Anterior cingulate cortex (tissue), 58 donors: ENCODE data around the gene FAM149B1.
A peak's percentile ranks its signal among the peaks of the same experiment; 100 is the strongest.

Experiments
- DNase-seq, 58 donors: peaks; one replicate each; lab custom pipeline; 2025; lab: John Stamatoyannopoulos, UW

The FAM149B1 gene

DNA sequence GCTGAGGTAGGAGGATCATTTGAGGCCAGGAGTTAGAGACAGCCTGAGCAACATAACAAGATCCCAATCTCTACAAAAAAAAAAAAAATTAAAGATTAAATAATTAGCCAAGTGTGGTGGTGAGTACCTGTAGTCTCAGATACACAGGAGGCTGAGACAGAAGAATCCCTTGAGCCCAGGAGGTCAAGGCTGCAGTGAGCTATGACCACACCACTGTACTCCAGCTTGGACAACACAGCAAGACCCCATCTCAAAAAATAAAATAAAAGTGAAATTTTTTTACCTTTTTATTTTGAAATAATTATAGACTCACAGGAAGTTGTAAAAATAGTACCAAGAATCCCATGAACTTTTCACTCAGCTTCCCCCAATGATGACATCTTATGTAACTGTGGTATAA, 4.9 kb downstream of the FAM149B1 start:
- no peak for DNase-seq

DNA sequence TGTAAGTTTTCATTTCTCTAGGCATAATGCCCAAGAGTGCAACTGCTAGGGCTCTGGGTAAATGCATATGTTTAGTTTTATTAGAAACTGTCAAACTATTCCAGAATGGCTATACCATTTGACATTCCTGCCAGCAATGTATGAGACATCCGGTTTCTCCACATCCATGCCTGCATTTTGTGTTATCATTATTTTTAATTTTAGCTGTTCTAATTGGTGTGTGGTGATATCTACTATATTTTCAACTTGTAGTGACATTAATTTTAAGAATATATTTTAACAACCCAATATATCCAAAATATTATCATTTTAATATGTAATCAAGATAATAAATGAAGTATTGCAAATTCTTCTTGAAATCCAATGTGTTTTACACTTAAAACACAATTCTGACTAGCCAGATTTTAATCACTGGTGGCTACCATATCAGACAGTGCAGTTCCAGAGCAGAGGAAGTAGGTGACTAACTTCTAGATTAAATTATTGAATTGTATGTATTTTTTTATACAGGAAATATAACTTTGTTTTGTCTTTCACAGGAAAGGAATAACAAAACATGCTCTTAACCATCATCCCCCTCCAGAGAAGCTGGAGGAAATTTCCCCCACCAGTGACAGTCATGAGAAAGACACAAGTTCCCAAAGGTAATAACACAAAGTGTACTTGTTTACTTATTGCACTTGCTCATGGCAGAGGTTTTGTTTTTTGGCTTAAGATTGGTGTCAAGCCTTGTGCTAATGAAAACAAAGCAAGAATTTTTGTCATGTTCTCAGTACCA, 6.4 kb downstream of the FAM149B1 start:
- no peak for DNase-seq

- DNase-seq, result no peak
Observed at GRCh38 chr10:73182568-73182967, 14.6 kb downstream of the FAM149B1 start.

GRCh38 chr10:73183667-73184281, 15.9 kb downstream of the FAM149B1 start:
- DNase-seq, result no peak

DNA sequence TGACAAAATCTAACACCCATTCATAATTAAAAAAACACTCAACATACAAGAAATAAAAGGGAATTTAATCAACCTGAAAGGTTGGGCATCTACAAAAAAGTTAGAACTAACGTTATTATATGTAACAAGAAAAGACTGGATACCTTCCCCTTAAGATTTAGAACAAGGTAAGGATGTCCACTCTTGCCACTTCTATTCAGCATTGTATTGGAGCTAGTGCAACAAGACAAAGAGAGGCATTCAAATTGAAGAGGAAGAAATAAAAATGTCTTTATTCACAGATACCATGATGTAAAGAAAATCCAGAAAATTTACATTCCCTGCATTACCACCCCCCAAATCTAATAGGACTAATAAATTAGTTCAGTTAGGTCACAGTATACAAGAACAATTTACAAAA, 18.3 kb downstream of the FAM149B1 start:
- DNase-seq, result no peak

- DNase-seq, result no peak
Observed at GRCh38 chr10:73190188-73190587, 22.3 kb downstream of the FAM149B1 start.

DNA sequence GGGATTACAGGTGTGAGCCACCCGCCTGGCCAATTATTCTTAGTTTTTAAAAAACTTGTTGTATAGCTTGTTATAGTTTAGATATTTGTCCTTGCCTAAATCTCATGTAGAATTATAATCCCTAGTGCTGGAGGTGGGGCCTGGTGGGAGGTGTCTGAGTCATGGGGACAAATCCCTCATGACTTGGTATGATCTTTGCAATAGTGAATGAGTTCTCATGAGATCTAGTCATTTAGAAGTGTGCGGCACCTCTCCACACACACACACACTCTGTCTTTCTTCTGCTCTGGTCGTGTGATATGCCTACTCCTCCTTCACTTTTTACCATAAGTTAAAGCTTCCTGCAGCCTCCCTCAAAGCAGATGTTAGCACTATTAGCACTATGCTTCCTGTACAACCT, 37.2 kb downstream of the FAM149B1 start:
- no peak for DNase-seq

GRCh38 chr10:73205890-73206289, 38.0 kb downstream of the FAM149B1 start:
- no peak for DNase-seq

- no peak for DNase-seq
Observed at GRCh38 chr10:73206385-73206784, 38.5 kb downstream of the FAM149B1 start.

GRCh38 chr10:73207883-73208282, 40.0 kb downstream of the FAM149B1 start:
- DNase-seq, result peak in 2 of 58 donors; percentile 0 to 4

GRCh38 chr10:73209705-73210104, 41.8 kb downstream of the FAM149B1 start:
- DNase-seq, result no peak

DNA sequence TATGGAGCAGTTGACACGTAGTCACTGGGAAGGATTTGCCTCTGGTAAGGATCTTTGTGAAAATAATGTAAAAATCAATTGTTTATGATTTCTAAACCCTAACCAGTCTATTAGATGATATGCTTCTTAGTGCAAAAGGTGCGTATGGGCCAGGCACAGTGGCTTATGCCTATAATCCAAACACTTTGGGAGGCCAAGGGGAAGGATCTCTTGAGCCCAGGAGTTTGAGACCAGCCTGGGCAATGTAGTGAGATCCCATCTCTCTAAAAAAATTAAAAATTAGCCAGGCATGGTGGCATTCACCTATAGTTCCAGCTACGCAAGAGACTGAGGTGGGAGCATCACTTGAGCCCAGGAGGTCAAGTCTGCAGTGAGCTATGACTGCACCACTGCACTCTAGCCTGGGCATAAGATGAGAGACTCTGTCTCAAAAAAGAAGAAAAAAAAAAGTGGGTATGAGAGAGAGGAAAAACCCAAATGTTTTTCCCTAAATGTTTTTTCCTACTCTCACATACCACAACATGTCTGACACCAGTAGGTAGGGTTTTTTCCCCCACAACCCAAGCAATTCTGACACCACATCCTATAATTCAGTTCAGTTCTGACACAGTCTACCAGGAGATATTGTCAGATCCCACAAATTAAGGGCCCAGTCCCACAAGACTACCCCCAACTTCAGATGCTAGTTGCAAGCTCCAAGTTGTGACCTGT, 42.6 kb downstream of the FAM149B1 start:
- no peak for DNase-seq

DNA sequence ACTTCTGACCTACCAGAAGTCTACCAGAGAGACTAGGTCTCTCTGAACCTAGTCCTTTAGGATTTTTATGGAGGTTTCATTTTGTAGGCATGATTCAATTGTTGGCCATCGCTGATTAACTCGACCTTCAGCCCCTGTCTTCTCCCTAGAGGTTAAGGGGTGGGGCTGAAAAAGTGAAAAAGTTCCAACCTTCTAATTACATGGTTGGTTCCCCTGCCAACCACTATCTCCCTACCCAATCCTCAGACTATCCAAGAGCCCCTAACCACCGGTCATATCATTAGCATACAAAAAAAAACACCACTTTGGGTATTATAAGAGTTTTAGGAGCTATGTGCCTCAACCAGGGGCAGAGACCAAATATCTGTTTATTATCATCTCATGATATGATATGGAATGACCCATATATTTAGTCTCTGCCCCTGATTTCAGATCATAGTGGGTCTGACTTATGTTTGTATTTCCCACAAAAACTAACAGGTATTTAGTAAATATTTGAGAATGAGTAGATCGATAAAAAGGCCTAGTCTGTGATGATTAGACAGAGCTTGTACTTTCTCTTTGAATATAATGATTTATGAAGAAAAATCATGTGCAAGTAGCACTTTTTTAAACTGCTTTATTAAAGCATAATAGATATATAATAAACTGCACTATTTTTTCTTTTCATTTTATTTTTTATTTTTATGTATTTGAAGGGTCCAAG, 43.3 kb downstream of the FAM149B1 start:
- DNase-seq, result no peak

DNA sequence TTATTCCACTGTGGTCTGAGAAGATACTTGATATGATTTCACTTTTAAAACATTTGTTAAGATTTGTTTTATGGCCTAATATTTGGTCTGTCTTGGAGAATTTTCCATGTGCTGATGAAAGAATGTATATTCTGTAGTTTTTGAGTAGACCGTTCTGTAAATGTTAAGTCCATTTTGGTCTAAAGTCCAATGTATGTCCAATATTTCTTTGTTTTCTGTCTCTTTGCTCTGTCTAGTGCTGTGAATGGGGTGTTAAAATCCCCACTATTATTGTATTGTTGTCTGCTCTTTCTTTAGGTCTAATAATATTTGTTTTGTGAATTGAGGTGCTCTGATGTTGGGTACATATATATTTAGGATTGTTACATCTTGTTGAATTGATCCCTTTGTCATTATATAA, 47.8 kb downstream of the FAM149B1 start:
- no peak for DNase-seq

GRCh38 chr10:73217628-73218027, 49.7 kb downstream of the FAM149B1 start:
- no peak for DNase-seq

GRCh38 chr10:73218431-73219191, 50.7 kb downstream of the FAM149B1 start:
- DNase-seq, result no peak

- no peak for DNase-seq
Observed at GRCh38 chr10:73219384-73219783, 51.5 kb downstream of the FAM149B1 start.

- no peak for DNase-seq
Observed at GRCh38 chr10:73220989-73221388, 53.1 kb downstream of the FAM149B1 start.

GRCh38 chr10:73225518-73225917, 57.6 kb downstream of the FAM149B1 start:
- DNase-seq, result no peak

DNA sequence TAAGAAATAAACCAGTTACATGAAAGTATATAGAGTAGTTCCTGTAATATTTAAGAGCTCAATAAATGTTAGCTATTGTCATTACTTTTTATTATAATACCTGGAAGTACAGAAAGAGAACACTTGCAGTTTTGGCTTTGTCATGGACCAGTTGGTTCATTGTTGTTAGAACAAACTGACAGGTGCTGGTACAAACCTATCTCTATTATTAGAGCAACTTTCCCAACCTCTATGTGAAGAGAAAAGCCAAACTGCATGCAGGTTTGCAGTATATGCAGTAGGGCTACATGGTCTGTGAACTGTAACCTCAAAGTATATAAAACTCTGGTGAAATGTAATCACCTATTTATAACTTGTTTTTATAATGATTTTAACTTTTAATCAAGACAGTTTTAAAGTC, 58.7 kb downstream of the FAM149B1 start:
- DNase-seq, result no peak
